NT2/D1 (cell line): ENCODE data around the gene CHN1.

ENCODE experiments used
- YY1 ChIP-seq: IDR thresholded peaks from 2 replicates; pipeline ENCODE4 v1.6.1; 2011; ENCODE audit not compliant: insufficient read length, insufficient read depth
- ZNF274 ChIP-seq: IDR thresholded peaks from 2 replicates; pipeline ENCODE4 v1.6.1; 2011; ENCODE audit warnings: mild to moderate bottlenecking, low read depth, low read length

DNA sequence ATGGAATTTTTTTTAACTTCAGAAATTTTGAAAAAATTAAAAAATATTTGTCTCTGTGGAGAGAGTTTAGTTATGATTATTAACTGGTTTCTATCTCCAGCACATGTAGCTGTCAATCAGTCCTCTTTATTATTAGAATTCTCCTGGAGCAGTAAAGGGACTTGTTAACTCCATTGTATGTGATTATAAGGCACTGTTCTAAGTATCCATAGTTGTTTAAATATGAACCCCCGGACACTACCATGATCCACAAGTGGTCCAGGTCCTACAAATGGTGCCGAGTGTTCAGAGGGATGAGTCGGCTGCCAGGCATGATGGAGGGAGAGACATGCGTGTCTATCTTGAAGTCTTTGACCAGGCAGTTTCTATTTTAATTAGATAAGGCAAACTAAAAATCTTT lies 241.4 kb downstream of the CHN1 start:
- TF ChIP-seq YY1 (no peak), ZNF274 (no peak)
